Activated CD4-positive, alpha-beta T cell treated with anti-CD3 and anti-CD28 coated beads, Interleukin-2, amount 50 U/mL, for 16 hours (primary cell): ENCODE data around the gene LRRC17.
"Not testable (repeated sequence)": the region's sequence is repeated elsewhere in the genome, so short reads cannot be mapped to it uniquely, and the experiment has no call there.

Experiments used
- DNase-seq: peaks from one replicate; pipeline ENCODE4 v3.0.0-alpha.2; 2020

LRRC17 gene

DNA sequence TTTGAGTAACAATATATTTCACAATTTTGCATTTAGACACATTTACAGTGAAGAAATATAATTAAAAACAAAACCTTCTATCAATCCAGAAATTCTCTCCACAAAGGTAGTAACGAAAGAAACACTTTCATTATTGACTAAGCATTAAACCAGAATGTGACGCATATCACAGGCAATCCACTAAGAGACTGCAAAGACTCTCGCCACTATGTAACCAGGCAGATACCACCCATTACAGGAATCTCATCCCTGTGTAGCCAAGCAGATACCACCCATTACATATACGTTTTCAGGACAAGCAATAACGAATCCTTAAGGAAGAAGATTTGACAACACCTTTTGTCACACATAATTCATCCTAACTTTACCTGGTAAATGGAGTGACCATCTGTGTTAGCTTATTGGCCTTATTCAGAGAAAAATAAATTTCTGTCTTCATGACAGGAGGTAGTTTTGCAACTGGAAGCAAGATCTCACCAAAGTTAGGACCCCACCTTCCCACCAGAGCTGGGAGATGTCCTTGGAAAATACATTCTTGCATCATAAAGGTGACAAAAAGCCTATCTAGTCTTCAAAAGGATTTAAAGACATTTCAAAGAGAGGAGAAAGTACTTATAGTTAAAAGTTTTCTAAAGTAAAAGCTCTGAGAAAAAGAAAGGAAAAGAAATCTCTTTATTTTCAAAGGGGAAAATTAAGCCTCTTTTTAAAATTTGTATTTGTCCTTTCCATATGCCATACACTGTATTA is 30.8 kb downstream of the LRRC17 start:
- peak; percentile 60 for DNase-seq

DNA sequence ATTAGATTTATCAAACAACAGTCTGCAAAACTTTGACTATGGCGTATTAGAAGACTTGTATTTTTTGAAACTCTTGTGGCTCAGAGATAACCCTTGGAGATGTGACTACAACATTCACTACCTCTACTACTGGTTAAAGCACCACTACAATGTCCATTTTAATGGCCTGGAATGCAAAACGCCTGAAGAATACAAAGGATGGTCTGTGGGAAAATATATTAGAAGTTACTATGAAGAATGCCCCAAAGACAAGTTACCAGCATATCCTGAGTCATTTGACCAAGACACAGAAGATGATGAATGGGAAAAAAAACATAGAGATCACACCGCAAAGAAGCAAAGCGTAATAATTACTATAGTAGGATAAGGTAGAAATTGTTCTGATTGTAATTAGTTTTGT is 31.4 kb downstream of the LRRC17 start:
- DNase-seq = no peak

DNA sequence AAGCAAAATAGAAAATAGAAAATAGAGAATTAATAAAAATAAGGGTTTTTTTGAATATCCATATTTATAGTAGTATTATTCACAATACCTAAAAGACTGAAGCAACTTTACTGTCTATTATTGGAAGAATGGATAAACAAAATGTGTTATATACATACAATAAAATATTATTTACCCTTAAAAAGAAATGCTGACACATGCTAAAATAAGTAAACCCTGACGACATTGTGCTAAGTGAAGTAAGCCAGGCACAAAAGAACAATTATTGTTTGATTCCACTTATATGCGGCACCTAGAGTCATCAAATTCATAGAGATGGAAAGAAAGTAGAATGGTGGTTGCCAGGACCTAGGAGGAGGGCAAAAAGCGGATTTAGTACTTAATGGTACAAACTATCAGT is 39.0 kb downstream of the LRRC17 start:
- no peak for DNase-seq

DNA sequence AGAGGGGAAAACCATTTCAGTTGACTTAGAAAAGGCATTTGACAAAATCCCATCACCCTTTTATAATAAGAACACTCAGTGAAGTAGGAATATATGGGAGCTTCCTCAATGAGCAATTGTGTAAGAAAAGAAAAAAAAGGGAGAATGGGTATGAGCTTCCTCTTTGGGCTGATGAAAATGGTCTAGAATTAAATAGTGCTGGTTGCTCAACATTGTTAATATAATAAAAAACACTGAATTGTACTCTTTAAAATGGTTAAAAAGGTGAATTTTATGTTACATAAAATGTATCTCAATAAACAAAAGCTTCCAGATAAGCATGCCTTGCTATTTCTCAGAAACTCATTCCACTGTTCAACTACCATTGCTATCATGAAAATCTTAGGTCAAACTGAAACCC is 40.6 kb downstream of the LRRC17 start:
- no peak for DNase-seq

DNA sequence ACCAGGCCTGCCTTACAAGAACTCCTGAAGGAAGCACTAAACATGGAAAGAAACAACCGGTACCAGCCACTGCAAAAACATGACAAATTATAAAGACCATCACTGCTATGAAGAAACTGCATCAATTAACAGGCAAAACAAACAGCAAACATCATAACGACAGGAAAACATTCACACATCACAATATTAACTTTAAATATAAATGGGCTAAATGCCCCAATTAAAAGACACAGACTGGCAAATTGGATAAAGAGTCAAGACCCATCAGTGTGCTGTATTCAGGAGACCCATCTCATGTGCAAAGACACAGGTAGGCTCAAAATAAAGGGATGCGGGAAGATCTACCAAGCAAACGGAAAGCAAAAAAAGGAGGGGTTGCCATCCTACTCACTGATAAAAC is 41.6 kb downstream of the LRRC17 start:
- not testable (repeated sequence) for DNase-seq

DNA sequence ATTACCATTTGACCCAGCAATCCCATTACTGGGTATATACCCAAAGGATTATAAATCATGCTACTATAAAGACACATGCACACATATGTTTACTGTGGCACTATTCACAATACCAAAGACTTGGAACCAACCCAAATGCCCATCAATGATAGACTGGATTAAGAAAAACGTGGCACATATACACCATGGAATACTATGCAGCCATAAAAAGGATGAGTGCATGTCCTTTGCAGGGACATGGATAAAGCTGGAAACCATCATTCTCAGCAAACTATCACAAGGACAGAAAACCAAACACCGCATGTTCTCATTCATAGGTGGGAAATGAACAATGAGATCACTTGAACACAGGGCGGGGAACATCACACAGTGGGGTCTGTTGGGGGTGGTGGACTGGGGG is 45.2 kb downstream of the LRRC17 start:
- not testable (repeated sequence) for DNase-seq

DNA sequence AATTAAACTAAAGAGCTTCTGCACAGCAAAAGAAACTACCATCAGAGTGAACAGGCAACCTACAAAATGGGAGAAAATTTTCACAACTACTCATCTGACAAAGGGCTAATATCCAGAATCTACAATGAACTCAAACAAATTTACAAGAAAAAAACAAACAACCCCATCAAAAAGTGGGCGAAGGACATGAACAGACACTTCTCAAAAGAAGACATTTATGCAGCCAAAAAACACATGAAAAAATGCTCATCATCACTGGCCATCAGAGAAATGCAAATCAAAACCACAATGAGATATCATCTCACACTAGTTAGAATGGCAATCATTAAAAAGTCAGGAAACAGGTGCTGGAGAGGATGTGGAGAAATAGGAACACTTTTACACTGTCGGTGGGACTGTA is 49.2 kb downstream of the LRRC17 start:
- not testable (repeated sequence) for DNase-seq

DNA sequence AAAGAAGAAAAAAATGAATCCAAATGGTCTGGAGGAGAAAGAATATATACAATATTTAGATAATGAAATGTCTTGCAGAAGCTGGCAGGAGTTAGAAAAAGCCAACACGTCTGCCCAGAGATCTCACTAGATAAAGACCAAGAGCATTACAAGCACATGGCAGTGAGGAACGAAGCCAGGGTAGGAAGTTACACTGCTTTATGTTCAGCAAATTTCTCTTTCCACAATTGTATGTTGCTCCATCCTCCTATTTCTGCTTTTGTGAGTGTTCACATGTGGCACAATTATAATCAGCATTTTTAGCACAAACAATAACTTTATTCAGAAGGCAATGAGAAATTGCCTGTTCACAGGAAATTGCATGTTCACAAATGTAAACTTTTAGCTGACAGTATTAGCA is 53.7 kb downstream of the LRRC17 start:
- DNase-seq = no peak

DNA sequence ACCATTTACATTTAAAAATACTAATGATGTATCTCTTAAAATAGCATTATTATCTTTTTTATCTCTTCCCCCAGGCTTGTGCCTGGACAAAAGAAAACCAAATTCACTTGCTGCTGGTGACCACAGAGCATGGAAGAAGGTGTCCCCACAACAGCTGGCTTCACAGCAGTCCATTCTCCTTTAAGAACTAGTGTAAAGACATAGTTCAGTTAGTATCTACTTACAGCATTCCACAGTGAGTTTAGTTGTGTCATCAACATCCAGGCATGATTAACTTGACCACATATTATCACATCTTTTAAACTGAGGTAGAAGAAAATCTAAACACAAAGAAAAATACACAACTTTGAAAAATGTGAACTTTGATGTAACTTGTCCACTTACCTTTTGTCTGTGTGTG is 55.0 kb downstream of the LRRC17 start:
- no peak for DNase-seq

DNA sequence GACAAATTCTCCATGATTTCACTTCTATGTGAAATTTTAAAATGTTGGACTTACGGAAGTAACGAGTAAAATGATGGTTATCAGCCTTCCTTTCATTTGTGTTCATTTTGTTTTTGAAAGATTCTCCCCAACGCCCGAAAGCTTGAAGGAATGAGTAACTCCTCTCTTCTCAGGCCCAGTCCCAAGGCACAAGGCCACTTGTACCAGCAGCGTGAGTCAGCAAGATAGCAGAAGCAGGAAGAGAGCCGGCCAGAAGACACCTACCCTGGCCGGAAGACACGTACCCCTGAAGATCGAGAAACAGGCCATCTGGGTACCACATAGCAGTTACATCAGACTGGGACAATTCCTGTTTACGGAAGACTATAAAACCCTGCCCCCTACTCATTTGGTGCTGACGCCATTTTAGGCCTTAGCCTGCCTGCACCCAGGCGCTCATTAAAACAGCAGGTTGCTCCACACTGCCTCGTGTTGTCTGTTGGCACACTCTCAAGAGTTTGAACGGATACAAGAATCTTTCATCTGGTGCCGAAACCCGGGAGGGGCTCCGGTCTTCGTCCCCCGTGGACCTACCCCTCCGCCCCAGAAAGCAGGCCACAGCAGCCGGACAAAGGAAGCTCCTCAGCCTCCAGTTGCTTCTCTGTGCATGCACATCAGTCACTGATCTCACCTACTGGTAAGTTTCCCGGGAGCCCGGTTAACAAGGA is 60.4 kb downstream of the LRRC17 start:
- no peak for DNase-seq

DNA sequence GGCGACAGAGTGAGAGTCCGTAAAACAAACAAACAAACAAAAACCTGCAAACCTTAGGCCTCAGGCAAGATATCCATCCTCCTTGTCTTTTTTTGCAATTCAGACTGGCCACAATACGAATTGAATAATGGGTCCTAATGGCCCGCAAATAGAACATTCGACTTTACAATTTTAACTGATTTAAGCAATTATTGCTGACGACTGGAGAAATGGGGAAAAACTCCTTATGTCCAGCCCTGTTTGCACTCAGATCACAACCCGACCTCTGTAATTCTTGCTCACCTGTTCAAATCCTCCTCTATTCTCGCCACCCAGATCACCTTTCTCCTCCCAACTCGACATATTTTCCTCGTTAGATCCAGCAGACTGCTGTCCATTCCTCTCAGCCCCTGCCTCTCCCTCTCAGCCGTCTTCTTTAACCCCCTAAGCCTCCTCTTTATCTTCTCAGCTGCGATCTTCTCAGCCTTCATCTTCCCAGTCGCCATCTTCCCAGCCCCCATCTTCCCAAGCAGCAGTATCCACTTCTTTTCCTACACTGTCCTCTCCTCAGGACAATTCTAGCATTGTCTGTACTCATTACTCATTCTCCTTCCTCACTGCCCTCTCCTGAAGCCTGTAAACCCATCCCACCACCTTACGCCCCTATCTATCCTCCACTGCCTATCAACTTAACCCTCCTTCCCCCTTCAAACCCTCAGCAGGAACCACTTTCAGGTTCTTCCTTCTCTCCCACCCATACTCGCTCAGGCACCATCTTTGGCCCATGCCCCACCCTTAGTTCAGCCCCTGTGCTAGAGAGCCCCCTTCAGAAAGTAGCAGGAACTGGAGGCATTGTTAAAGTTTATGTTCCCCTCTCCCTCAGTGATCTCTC is 61.8 kb downstream of the LRRC17 start:
- DNase-seq = no peak

DNA sequence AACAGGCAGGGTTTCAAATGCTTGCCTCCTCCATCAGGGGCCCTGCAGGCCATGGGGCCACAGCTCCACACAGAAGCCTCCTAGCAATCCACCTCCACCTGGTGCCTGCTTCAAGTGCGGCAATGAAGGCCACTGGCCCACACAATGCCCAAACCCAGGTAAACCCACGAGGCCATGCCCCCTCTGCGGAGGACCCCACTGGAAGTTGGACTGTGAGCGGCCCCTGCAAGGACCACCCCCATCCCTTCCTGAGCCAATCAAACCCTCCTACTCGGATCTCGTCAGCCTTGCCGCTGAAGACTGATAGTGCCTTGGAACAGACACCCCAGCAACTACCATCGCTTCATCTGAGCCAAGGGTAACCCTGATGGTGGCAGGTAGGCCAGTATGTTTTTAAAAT is 63.1 kb downstream of the LRRC17 start:
- no peak for DNase-seq

DNA sequence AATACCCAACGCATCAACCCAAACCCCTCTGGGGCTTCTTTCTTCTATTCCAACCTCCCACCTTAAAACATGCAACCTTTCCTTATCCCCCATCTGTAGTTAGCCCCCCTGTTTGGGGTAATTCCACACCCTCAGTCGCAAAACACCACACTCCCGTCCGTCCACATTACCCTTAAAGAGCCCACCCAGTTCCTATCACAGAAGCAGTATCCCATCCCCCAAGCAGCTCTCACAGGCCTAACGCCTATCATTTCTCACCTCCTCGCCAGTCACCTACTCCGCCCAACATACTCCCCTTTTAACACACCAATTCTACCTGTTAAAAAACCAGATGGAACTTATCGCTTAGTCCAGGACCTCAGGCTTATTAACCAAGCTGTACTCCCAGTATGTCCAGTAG is 63.7 kb downstream of the LRRC17 start:
- no peak for DNase-seq

DNA sequence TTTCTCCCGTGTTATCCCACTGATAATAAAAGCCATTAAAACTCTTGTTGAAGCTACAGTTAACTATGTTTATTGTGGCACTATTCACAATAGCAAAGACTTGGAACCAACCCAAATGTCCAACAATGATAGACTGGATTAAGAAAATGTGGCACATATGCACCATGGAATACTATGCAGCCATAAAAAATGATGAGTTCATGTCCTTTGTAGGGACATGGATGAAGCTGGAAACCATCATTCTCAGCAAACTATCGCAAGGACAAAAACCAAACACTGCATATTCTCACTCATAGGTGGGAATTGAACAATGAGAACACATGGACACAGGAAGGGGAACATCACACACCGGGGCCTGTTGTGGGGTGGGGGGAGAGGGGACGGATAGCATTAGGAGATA is 64.8 kb downstream of the LRRC17 start:
- not testable (repeated sequence) for DNase-seq

DNA sequence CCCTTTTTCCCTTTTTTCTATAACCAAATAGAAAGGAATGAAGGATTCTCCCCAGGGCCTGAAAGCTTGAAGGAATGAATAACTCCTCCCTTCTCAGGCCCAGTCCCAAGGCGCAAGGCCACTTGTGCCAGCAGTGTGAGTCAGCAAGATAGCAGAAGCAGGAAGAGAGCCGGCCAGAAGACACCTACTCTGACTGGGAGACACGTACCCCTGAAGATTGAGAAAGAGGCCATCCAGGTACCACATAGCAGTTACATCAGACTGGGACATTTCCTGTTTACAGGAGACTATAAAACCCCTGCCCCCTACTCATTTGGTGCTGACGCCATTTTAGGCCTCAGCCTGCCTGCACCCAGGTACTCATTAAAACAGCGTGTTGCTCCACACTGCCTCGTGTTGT is 65.5 kb downstream of the LRRC17 start:
- no peak for DNase-seq

DNA sequence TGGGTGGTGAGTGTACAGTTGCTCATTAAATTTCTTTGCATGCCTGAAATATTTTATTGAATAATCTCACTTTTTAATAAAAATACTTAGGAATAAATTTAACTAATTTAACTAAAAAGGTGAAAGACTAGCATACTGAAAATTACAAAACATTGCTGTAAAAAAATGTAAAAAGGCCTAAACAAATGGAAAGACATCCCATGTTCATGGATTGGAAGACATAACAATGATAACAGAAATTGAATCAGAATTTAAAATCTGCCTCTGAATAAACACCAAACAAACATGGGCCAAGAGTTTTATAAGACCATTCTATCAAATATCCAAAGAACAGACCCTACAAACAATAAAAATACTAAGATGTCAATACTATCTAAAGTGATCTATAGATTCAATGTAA is 66.9 kb downstream of the LRRC17 start:
- DNase-seq = no peak

DNA sequence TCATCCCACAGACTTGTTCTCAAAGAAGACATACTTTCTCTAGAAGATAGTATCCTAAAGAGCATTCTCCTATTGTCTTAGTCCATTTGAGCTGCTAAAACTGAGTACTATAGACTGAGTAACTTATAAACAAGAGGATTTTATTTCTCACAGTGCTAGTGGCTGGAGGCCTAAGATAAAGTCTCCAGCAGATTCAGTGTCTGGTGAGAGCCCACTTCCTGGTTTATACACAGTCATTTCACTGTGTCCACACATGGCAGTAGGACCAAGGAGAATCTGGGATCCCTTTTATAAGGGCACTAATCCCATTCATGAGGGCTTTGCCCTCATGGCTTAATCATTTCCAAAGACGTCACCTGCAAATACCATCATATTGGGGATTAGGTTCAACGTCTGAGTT is 68.7 kb downstream of the LRRC17 start:
- no peak for DNase-seq

DNA sequence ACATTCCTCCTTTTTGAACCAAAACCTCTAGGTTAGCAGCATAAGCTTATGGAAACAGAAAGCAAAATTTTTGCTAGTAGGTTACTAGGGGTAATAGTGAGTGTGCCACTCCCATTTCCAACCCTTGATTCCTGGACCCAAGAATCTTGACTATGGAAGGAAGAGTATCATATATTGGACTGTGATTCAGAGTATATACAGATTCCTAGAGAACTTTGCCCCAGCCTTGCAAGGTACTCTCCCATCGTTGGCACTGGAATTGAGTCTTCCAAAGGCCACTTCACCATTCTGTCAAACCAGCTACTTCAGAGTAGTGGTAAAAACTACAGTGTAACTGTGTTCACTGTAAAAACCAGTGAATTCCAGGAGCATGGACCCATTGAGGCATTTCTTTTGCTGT is 69.4 kb downstream of the LRRC17 start:
- DNase-seq = no peak

DNA sequence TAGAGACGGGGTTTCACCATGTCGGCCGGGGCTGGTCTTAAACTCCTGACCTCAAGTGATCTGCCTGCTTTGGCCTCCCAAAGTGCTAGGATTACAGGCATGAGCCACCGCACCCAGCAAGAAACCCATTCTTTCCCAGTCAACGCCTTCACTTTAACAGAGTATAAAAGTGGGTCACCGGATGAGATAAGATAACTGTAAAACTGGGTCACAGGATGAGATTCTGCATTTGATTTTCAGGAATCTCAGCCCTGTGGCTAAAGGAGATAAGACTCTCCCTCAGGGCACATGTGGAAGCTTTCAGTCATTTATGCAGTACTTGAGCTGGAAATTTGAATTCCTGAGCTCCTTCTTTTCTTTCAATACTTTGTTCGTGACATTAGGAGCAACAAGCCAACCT is 70.8 kb downstream of the LRRC17 start:
- DNase-seq = no peak

DNA sequence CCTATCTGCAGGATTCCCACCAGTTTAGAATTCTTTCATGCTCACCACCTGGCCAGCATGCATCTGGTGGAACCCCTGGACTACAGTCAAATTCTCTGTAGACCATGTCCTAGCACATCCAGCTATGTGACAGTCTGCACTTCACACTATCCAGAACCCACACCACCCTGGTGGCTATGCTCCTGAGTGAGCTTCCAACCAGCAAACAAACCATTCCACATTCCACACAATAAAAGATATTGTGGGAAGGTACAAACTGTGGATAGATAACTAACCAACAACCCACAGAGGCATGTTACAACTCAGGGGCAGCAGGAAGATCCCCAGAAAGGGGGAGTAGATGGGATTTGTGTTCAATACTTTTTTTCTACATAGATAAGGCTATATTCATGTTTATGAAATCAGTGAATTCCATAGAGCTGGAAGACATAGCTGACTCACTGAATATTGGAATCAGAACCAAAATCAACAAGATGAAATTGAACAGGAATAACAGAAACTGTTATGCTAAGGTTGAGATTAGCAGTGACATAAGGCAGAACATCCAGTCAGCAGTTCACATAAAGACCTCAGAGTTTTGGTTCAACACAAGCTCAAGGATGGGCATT is 72.5 kb downstream of the LRRC17 start:
- DNase-seq = no peak

DNA sequence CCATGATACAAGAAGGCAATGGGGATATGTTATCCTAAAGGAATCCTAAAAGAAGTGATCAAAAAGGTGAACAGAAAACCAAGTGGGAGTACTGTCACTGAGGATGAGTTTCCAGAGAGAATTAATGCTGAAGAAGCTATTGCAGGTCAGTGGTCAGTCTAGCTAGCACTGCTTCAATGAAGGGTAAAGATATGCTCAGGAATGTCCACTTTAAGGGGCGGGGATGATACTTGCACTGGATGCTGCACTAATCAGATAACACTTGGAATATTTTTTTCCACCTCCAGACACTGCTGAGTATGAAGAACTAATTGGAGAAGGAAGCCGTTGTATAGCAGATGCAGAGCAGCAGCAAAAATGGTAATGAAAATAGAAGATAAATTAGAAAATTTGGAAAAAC is 75.3 kb downstream of the LRRC17 start:
- DNase-seq = no peak

DNA sequence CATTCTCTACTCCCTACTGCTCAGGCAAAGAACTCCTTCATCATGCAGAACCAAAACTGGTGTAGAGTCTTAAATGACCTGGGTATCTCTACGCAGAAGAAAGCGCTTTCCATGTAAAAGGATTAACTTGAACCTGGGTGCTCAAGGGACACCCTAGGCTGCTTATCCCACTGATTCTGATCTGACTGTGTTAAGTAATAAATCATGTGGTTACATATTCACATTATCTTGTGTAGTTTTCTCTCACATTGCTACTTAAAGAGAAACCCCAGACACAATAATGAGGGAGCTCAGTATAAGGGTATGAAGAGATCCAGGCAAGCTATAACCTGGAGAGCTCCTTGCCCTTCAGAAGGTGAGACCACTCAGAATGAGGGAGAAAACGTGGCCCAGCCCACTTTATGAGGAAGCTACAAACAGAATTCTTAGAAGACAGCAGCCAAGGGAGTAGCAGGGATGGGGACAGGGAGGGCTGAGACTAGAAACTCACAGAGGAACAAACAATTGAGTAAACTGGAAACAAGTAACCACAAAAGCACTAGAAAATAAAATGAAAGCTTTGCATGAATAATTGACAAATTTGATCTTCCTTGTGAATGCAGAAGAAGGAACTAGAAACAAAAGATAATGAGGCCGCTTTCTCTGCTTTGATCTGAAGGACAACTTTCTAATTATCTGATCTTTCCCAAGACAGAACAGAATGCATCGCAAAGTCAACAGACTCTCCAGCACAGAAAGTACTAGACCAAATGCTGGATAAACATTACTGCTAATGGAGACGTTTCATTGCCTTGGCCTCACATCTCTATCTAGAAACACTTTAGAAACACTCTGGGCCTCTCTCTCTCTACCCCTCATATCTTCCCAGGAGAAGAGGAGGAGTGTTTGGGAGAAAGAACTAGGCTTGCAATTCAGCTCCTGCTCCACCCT is 76.1 kb downstream of the LRRC17 start:
- no peak for DNase-seq
